Measurements from ENCODE around the gene FRG1. TPM values are rescaled to one million over a fixed set of nuclear protein-coding genes. Genes with fewer than 3 reads are reported as not detected.
"Not testable (repeated sequence)": the region's sequence is repeated elsewhere in the genome, so short reads cannot be mapped to it uniquely, and the experiment has no call there.

The FRG1 gene
- polyA plus RNA-seq, 2 of the 4 experiments (the other 2 are of a cell fraction) = 26.0 to 31.0 TPM

DNA sequence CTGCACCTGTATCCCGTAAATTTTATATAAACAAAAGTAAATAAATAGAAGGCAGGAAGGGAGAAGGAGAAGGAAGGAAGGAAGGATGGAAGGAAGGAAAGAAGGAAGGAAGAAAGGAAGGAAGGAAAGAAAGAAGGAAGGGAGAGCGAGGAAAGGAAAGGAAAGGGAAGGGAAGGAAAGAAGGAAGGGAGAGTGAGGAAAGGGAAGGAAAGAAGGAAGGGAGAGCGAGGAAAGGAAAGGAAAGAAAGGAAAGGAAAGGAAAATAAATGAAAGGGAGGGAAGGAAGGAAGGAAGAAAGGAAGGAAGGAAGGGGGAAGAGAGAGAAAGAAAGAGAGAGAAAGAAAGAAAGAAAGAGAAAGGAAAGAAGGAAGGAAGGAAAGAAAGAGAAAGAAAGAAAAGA lies 43.0 kb upstream of the FRG1 start (continued):
- TF ChIP-seq SREBF2 (IDR thresholded peaks at IDR 0.05) = no peak
- TF ChIP-seq HOXB5 (CRISPR knock-in tag; IDR thresholded peaks at IDR 0.05) = no peak
- no peak for TF ChIP-seq ZSCAN20 (CRISPR knock-in tag; IDR thresholded peaks at IDR 0.05)

DNA sequence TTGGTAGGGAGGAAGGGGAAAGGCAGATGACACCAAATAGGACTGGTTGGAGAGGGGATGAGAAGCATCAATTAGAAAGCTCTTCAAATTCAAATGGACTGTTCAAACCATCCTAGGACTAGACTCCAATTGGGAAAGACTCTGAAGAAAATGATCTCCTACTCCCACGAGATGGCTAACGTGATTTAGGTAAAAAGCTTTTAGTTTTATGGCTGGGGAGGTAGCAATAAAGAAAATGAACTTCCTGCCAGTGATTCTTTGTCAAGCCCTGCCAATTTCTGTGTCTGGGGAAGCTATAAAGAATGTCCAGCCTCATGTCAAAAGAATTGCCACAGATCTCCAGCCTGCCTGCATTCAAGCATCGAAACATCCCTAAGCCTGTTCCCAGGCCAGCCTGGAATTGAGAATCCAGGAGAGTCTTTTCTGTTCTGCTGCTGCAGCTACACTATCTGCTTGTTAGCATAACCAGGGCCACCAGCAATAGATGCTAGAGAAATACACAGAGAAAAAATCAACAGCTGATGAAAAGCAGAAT lies 41.1 kb upstream of the FRG1 start:
- FAIRE-seq; POLR2A ChIA-PET; H3K27ac ChIP-seq; H3K4me1 ChIP-seq; H3K9me3 ChIP-seq; CTCF ChIA-PET; DNase-seq (ENCODE audit: low read depth in 1 of 2, low spot score in 1 of 2); H3K4me2 ChIP-seq; H3K4me3 ChIP-seq; ATAC-seq: not testable (repeated sequence)
- 28% methylated on average over 3 of the region's 3 CpGs for WGBS (ENCODE audit: missing lambda C conversion rate)

DNA sequence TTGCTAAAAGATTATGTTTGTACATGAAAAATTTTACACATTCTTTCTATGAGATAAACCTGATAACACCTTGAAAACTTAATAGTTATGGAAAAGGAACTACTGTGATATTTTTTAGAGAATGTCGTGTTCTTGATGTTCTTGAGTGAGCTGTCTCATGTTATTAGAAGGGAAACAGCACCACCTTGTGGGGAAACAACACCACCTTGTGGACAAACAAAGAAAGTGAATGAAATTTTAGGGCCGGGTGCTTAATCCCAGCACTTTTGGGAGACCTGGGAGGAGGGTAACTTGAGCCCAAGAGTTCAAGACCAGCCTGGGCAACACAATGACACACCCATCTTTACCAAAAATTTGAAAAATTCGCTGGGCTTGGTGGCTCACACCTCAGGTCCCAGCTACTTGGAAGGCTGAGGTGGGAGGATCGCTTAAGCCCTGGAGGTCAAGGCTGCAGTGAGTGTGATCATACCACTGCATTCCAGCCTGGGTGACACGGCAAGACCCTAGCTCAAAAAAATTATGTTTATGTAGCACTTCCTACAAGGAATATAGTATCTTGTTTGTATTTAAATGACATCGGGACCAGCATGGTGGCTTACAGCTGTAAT lies 36.1 kb upstream of the FRG1 start:
- CTCF ChIA-PET = interaction anchor here (0.6 to 1.7 kb wide), 3 partner anchors 36 to 93 kb away, joined by 3 to 6 read pairs (median 3); partner anchors contain the start of gene FRG1
- ATAC-seq = peak in 1 of 2 experiments; percentile 82; a peak in 3 of 6 replicates
- TF ChIP-seq RAD21 (conservative IDR thresholded peaks at IDR 0.05 in 1 of 2, IDR thresholded peaks at IDR 0.05 in 1 of 2) = peak; percentile 63 to 64
- TF ChIP-seq, protein P1, sequence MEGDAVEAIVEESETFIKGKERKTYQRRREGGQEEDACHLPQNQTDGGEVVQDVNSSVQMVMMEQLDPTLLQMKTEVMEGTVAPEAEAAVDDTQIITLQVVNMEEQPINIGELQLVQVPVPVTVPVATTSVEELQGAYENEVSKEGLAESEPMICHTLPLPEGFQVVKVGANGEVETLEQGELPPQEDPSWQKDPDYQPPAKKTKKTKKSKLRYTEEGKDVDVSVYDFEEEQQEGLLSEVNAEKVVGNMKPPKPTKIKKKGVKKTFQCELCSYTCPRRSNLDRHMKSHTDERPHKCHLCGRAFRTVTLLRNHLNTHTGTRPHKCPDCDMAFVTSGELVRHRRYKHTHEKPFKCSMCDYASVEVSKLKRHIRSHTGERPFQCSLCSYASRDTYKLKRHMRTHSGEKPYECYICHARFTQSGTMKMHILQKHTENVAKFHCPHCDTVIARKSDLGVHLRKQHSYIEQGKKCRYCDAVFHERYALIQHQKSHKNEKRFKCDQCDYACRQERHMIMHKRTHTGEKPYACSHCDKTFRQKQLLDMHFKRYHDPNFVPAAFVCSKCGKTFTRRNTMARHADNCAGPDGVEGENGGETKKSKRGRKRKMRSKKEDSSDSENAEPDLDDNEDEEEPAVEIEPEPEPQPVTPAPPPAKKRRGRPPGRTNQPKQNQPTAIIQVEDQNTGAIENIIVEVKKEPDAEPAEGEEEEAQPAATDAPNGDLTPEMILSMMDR (IDR thresholded peaks at IDR 0.05) = peak; percentile 57
- 0 out of 3 replicates have a peak, but pooled peaks have one; percentile 15 for TF ChIP-seq SMC3 (IDR thresholded peaks at IDR 0.05)
- H3K4me2 ChIP-seq, H3K27ac ChIP-seq, H3K4me1 ChIP-seq, POLR2A ChIA-PET, H3K9me3 ChIP-seq, H3K4me3 ChIP-seq, FAIRE-seq: not testable (repeated sequence)
- 30% methylated on average over 6 of the region's 6 CpGs for WGBS (ENCODE audit: missing lambda C conversion rate)
- DNase-seq (ENCODE audit: low read depth in 1 of 2, low spot score in 1 of 2) = peak; percentile 11 to 75

- DNase-seq (ENCODE audit: low read depth in 1 of 2, low spot score in 1 of 2) = no peak
- no peak overlapping the region for H3K4me3 ChIP-seq
- CTCF ChIA-PET = no interaction called here
- no peak for ATAC-seq
- no peaks in the 10 kb centered on the region for H3K4me1 ChIP-seq
- no peaks in the 10 kb centered on the region for H3K9me3 ChIP-seq
- H3K27ac ChIP-seq = no peak overlapping the region
- 35% methylated on average over 6 of the region's 6 CpGs for WGBS (ENCODE audit: missing lambda C conversion rate)
- POLR2A ChIA-PET = no interaction called here
- TF ChIP-seq MAZ (IDR thresholded peaks at IDR 0.05; ENCODE audit: borderline replicate concordance, low read depth, low read length) = no peak
- no peak for FAIRE-seq
- no peak overlapping the region for H3K4me2 ChIP-seq
These were observed 28.5 kb upstream of the FRG1 start for GRCh38 chr4:189912170-189912569.

DNA sequence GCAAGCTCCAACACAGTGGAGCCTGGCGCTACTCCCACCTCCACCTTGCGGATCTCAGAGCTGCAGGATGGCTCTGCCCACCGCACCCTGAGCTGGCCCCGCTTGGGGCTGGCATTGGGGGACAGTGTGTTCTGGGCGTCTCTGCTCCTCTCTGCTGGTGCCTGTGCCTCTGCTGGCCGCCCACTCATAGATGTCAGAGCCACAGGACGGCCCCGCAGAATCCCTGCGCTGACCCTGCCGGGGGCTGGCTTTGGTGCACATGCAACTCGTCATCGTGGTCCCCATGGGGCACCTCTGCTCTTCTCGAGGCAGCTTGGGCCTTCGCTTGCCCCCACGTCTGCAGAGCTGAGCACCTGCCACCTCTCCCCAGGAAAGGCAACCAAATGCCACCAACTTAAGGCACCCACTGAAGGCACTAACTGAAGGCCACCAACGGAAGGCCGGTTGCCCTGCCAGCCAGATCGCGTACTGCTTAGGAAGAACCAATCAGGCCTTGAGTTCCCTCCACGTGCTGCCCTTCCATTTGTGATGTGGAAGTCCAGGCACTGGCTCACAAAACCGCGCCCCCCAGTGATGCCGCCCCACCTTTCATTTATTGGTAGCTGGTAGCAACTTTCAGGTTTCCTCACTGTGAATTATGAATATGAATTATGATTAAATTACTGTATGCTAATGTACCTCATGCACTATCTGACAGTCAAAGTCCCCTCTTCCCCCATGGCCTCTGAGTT lies 23.3 kb upstream of the FRG1 start:
- DNase-seq (ENCODE audit: low read depth in 1 of 2, low spot score in 1 of 2) = no peak
- no peak overlapping the region for H3K4me3 ChIP-seq
- ChIA-PET POLR2A (no interaction called here), CTCF (no interaction called here)
- ATAC-seq = no peak
- no peaks in the 10 kb centered on the region for H3K4me1 ChIP-seq
- FAIRE-seq = no peak
- H3K4me2 ChIP-seq = no peak overlapping the region
- no peak overlapping the region for H3K27ac ChIP-seq
- TF ChIP-seq, protein P1 (IDR thresholded peaks at IDR 0.05) = no peak
- TF ChIP-seq HOXB5 (CRISPR knock-in tag; IDR thresholded peaks at IDR 0.05) (no peak), ZC3H11A (IDR thresholded peaks at IDR 0.05) (no peak), RAD21 (conservative IDR thresholded peaks at IDR 0.05 in 1 of 2, IDR thresholded peaks at IDR 0.05 in 1 of 2) (no peak), MAFK (IDR thresholded peaks at IDR 0.05; ENCODE audit: partially characterized antibody) (no peak), FOXS1 (CRISPR knock-in tag; IDR thresholded peaks at IDR 0.05) (no peak), HES2 (IDR thresholded peaks at IDR 0.05) (no peak), FOSL2 (IDR thresholded peaks at IDR 0.05) (no peak), FOSL2 (CRISPR knock-in tag; IDR thresholded peaks at IDR 0.05) (no peak), JUN (IDR thresholded peaks at IDR 0.05) (no peak), POLR2A (IDR thresholded peaks at IDR 0.05; ENCODE audit: low read length) (no peak)
- TF ChIP-seq, protein P2, sequence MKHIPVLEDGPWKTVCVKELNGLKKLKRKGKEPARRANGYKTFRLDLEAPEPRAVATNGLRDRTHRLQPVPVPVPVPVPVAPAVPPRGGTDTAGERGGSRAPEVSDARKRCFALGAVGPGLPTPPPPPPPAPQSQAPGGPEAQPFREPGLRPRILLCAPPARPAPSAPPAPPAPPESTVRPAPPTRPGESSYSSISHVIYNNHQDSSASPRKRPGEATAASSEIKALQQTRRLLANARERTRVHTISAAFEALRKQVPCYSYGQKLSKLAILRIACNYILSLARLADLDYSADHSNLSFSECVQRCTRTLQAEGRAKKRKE (CRISPR knock-in tag; IDR thresholded peaks at IDR 0.05; ENCODE audit: low read depth) = no peak
- 78% methylated on average over 12 of the region's 23 CpGs for WGBS (ENCODE audit: missing lambda C conversion rate)
- no peaks in the 10 kb centered on the region for H3K9me3 ChIP-seq

Data from A549 (cell line).